NT2/D1 (cell line): Measurements from ENCODE around the gene RMI2.

Source experiments
- DNase-seq: peaks from one replicate; pipeline ENCODE4 v3.0.0-alpha.2; 2011; ENCODE audit warnings: low read depth, low spot score
- H3K27me3 ChIP-seq: 2 replicates; pipeline ENCODE4 v1.6.0; 2011; ENCODE audit warnings: mild to moderate bottlenecking; ENCODE audit not compliant: insufficient read length, insufficient read depth
- H3K36me3 ChIP-seq: 2 replicates; pipeline ENCODE4 v1.6.1; 2011; ENCODE audit warnings: mild to moderate bottlenecking, low read length, mixed read lengths; ENCODE audit not compliant: insufficient read depth, insufficient read length
- H3K4me1 ChIP-seq: 2 replicates; pipeline ENCODE4 v1.5.1; 2011; ENCODE audit not compliant: insufficient read depth, insufficient read length
- H3K4me3 ChIP-seq: 2 replicates; pipeline ENCODE4 v1.5.1; 2011; ENCODE audit warnings: low read depth; ENCODE audit not compliant: insufficient read length
- H3K9ac ChIP-seq: 2 replicates; pipeline ENCODE4 v1.6.0; 2011; ENCODE audit warnings: low read depth; ENCODE audit not compliant: insufficient read length
- H3K9me3 ChIP-seq: 2 replicates; pipeline ENCODE4 v1.5.1; 2011; ENCODE audit warnings: mild to moderate bottlenecking, low read length; ENCODE audit not compliant: insufficient read depth
- SUZ12 ChIP-seq: IDR thresholded peaks from 2 replicates; pipeline ENCODE4 v1.6.1; 2011; ENCODE audit not compliant: insufficient read length, insufficient read depth; ENCODE audit errors: extremely low read depth
- YY1 ChIP-seq: IDR thresholded peaks from 2 replicates; pipeline ENCODE4 v1.6.1; 2011; ENCODE audit not compliant: insufficient read length, insufficient read depth
- ZNF274 ChIP-seq: IDR thresholded peaks from 2 replicates; pipeline ENCODE4 v1.6.1; 2011; ENCODE audit warnings: mild to moderate bottlenecking, low read depth, low read length

Gene RMI2

DNA sequence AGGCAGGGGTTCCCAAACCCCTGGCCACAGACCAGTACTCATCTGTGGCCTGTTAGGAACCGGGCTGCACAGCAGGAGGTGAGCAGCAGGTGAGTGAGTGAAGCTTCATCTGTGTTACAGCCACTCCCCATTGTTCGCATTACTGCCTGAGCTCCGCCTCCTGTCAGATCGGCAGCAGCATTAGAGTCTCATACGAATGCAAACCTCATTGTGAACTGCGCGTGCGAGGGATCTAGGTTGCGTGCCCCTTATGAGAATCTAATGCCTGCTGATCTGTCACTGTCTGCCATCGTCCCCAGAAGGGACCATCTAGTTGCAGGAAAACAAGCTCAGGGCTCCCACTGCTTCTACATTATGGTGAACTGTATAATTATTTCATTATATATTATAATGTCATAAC is 25.1 kb upstream of the RMI2 start:
- Histone ChIP-seq H3K9me3 (no peaks in the 10 kb centered on the region), H3K36me3 (peaks cover 11% of the 10 kb centered on the region), H3K4me1 (peaks cover 11% of the 10 kb centered on the region), H3K27me3 (no peaks in the 10 kb centered on the region), H3K4me3 (no peak overlapping the region), H3K9ac (no peak overlapping the region)
- TF ChIP-seq SUZ12 (no peak), YY1 (no peak), ZNF274 (no peak)
- DNase-seq, result no peak

DNA sequence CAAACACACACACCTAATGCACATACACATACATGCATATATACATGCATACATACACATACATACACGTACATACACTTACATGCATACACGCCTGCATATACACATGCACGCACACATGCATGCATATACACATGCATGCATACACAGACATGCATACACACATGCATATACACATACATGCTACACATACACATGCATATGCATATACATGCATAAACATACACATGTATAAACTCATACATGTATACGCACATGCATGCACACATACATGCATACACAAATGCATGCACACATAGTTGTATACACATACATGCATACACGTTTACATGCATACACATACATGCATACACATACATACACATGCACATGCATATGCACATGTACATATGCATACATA is 23.6 kb upstream of the RMI2 start:
- no peak overlapping the region for H3K4me3 ChIP-seq

DNA sequence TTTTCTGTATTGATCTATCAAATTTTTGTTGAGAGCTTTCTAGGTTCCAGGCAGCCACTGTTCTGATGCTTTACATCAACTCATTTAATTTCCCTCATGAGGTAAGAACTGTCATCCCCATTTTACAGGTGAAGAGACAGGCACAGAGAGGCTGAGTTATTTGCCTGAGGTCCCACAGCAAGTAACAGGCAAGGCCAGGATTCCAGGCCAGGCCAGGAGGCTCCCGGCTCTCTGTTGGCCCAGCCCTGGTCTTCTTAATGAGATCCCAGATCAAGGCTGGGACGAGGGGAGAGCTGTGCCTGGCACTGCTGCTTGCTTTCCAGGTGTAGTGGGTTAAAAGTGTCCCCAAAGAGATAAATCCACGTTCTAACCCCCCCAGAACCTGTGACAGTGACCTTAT is 22.4 kb upstream of the RMI2 start:
- no peak for DNase-seq
- Histone ChIP-seq H3K4me1 (peaks cover 16% of the 10 kb centered on the region), H3K4me3 (no peak overlapping the region), H3K9me3 (peaks cover 13% of the 10 kb centered on the region; the same call in 1 of the 2 replicates), H3K27me3 (no peaks in the 10 kb centered on the region), H3K9ac (no peak overlapping the region), H3K36me3 (peaks cover 11% of the 10 kb centered on the region)
- no peak for TF ChIP-seq SUZ12
- TF ChIP-seq YY1, result no peak
- no peak for TF ChIP-seq ZNF274

More for the DNA sequence above, 23.6 kb upstream of the RMI2 start:
- Histone ChIP-seq H3K4me1 (peaks cover 12% of the 10 kb centered on the region), H3K9me3 (peaks cover 1% of the 10 kb centered on the region; the same call in 1 of the 2 replicates), H3K27me3 (no peaks in the 10 kb centered on the region), H3K36me3 (peaks cover 11% of the 10 kb centered on the region), H3K9ac (no peak overlapping the region)
- TF ChIP-seq YY1, result no peak
- no peak for TF ChIP-seq SUZ12
- no peak for TF ChIP-seq ZNF274
- DNase-seq, result no peak

DNA sequence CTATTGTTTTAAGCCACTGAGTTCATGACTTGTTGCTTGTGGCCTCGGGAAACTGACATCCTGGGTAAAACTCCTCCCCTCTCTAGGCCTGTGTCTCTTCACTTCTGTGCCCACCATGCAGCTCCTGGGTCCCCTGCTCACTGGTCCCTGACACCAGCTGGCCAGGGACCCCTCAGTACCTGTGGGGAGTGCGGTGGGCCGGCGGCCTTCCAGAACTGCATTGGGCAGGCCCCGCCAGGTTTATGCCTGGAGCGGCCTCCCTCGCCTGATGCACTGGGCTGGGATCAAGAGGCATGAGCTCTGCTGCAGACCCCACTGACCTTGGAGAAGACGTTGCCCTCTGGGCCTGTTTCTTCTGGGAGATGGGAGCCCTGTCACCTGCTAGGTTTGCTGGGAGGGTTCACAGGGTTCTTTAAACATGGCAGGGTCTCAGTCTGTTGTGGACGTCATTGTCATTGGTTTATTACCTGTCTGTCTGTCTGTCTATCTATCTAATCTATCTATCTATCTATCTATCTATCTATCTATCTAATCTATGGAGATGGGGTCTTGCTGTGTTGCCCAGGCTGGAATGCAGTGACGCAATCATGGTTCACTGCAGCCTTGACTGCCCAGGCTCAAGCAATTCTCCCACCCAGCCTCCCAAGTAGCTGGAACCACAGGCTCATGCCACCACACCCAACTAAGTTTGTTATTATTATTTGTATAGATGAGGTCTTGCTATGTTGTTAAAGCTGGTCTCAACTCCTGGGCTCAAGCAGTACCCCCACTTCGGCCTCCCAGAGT is 21.5 kb upstream of the RMI2 start:
- Histone ChIP-seq H3K9ac (no peak overlapping the region), H3K4me1 (peaks cover 16% of the 10 kb centered on the region), H3K36me3 (peaks cover 7% of the 10 kb centered on the region), H3K9me3 (peaks cover 17% of the 10 kb centered on the region; the same call in 1 of the 2 replicates), H3K4me3 (no peak overlapping the region), H3K27me3 (no peaks in the 10 kb centered on the region)
- no peak for TF ChIP-seq SUZ12
- DNase-seq, result no peak

DNA sequence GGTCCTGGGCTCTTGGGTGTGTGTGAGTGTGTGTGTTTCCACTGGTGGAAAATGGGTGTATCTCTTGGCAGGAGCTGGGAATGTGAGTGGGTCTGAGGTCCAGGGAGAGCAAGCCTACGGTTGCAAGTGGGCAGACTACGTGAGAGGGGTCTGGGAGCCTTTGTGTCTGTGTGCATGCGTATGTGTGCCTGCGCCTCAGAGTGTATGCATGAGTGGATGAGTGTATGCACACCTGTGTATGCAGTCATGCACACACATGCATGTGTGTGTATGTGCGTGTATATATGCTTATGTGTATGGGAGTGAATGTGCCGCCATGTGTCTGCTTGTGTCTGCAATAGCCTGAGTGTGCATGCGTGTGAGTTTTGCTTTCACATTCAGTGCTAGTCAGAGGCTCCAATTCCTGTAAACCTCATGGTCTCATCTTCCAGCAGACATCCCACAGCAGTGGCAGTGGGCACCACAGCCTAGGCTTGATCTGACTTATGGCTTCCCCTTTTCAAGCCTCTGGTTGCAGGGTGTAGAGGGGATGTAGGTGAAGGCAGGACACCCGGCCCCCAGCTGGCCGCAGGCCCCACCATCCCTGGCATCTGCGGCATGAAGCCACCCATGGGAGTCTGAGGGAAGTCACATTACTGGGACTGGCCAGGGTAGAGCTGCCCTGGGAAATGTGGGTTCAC is 19.7 kb upstream of the RMI2 start:
- H3K4me3 ChIP-seq, result no peak overlapping the region
- no peak for DNase-seq
- H3K36me3 ChIP-seq, result no peaks in the 10 kb centered on the region
- no peak overlapping the region for H3K9ac ChIP-seq
- TF ChIP-seq ZNF274 (no peak), SUZ12 (no peak), YY1 (no peak)
- peaks cover 17% of the 10 kb centered on the region; the same call in 1 of the 2 replicates for H3K9me3 ChIP-seq
- H3K27me3 ChIP-seq, result no peaks in the 10 kb centered on the region
- H3K4me1 ChIP-seq, result peaks cover 12% of the 10 kb centered on the region

DNA sequence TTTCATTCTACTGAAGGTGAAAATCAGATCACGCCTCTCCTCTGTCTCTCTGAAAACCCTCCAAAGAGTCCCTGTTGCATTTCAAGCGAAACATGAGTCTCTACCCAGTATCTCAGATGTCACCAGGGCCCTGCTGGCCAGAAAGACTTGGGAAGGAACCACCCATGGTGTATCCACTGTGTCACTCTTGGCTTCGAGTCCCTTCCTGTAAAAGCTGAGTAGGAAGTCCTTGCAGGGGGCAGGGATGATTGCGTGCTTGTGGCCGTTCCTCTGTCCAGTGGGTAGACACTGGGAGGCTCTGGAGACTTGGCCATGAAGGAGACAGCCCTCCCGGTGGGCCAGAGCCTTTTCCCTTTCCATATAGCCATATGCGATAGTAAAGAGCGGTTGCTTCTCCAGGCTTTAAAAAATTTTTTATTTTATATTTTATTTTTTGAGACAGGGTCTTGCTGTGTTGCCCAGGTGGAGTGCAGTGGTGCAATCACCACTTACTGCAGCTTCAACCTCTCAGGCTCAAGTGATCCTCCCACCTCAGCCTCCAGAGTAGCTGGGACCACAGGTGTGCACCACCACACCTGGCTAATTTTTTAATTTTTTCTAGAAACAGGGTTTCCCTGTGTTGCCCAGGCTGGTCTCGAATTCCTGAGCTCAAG is 19.0 kb upstream of the RMI2 start:
- TF ChIP-seq ZNF274 (no peak), YY1 (no peak), SUZ12 (no peak)
- Histone ChIP-seq H3K27me3 (no peaks in the 10 kb centered on the region), H3K4me3 (no peak overlapping the region), H3K9me3 (peaks cover 17% of the 10 kb centered on the region; the same call in 1 of the 2 replicates), H3K4me1 (peaks cover 10% of the 10 kb centered on the region), H3K36me3 (no peaks in the 10 kb centered on the region), H3K9ac (no peak overlapping the region)
- DNase-seq, result no peak
